ENCODE data around the gene PPP2R5C.

The PPP2R5C gene

GRCh38 chr14:101873076-101873825, 111.7 kb downstream of the PPP2R5C start:
- H3K4me3 ChIP-seq (ENCODE audit: low read length) = no peak overlapping the region
- no peak for DNase-seq (ENCODE audit: low read depth)
- no peak for TF ChIP-seq CTCF (IDR thresholded peaks at IDR 0.05; ENCODE audit: insufficient read depth, low read depth, low read length, missing control alignments)

- DNase-seq (ENCODE audit: low read depth) = no peak
- no peak overlapping the region for H3K4me3 ChIP-seq (ENCODE audit: low read length)
- no peak for TF ChIP-seq CTCF (IDR thresholded peaks at IDR 0.05; ENCODE audit: insufficient read depth, low read depth, low read length, missing control alignments)
Measured at GRCh38 chr14:101873991-101874390, 112.5 kb downstream of the PPP2R5C start.

- no peak for DNase-seq (ENCODE audit: low read depth)
- no peak for TF ChIP-seq CTCF (IDR thresholded peaks at IDR 0.05; ENCODE audit: insufficient read depth, low read depth, low read length, missing control alignments)
- H3K4me3 ChIP-seq (ENCODE audit: low read length) = no peak overlapping the region
Measured at GRCh38 chr14:101875041-101875726, 113.7 kb downstream of the PPP2R5C start.

- no peak for DNase-seq (ENCODE audit: low read depth)
- TF ChIP-seq CTCF (IDR thresholded peaks at IDR 0.05; ENCODE audit: insufficient read depth, low read depth, low read length, missing control alignments) = no peak
- no peak overlapping the region for H3K4me3 ChIP-seq (ENCODE audit: low read length)
Measured at GRCh38 chr14:101875727-101876554, 114.4 kb downstream of the PPP2R5C start.

GRCh38 chr14:101876555-101876938, 115.0 kb downstream of the PPP2R5C start:
- TF ChIP-seq CTCF (IDR thresholded peaks at IDR 0.05; ENCODE audit: insufficient read depth, low read depth, low read length, missing control alignments) = no peak
- no peak overlapping the region for H3K4me3 ChIP-seq (ENCODE audit: low read length)

GRCh38 chr14:101877766-101878165, 116.3 kb downstream of the PPP2R5C start:
- H3K4me3 ChIP-seq (ENCODE audit: low read length) = no peak overlapping the region
- TF ChIP-seq CTCF (IDR thresholded peaks at IDR 0.05; ENCODE audit: insufficient read depth, low read depth, low read length, missing control alignments) = no peak
- no peak for DNase-seq (ENCODE audit: low read depth)

More at GRCh38 chr14:101876555-101876938, 115.0 kb downstream of the PPP2R5C start:
- no peak for DNase-seq (ENCODE audit: low read depth)
